ENCODE results near the gene SLC7A9.

- TF ChIP-seq, protein P1, sequence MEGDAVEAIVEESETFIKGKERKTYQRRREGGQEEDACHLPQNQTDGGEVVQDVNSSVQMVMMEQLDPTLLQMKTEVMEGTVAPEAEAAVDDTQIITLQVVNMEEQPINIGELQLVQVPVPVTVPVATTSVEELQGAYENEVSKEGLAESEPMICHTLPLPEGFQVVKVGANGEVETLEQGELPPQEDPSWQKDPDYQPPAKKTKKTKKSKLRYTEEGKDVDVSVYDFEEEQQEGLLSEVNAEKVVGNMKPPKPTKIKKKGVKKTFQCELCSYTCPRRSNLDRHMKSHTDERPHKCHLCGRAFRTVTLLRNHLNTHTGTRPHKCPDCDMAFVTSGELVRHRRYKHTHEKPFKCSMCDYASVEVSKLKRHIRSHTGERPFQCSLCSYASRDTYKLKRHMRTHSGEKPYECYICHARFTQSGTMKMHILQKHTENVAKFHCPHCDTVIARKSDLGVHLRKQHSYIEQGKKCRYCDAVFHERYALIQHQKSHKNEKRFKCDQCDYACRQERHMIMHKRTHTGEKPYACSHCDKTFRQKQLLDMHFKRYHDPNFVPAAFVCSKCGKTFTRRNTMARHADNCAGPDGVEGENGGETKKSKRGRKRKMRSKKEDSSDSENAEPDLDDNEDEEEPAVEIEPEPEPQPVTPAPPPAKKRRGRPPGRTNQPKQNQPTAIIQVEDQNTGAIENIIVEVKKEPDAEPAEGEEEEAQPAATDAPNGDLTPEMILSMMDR (IDR thresholded peaks at IDR 0.05; ENCODE audit: low read depth, low read length, missing input control), result no peak
- TF ChIP-seq FOXA1 (IDR thresholded peaks at IDR 0.05) (no peak), TAF1 (conservative IDR thresholded peaks at IDR 0.05) (no peak), GABPA (IDR thresholded peaks at IDR 0.05 in 1 of 2, conservative IDR thresholded peaks at IDR 0.05 in 1 of 2) (no peak), SP1 (IDR thresholded peaks at IDR 0.05) (no peak)
- TF ChIP-seq, protein P2, sequence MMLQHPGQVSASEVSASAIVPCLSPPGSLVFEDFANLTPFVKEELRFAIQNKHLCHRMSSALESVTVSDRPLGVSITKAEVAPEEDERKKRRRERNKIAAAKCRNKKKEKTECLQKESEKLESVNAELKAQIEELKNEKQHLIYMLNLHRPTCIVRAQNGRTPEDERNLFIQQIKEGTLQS (IDR thresholded peaks at IDR 0.05), result no peak
Measured at GRCh38 chr19:32879741-32880140, 10.2 kb upstream of the SLC7A9 start.

Measured in liver (tissue), 3 donors.